ENCODE results near the gene CCDC188. TPM values are rescaled to one million over a fixed set of nuclear protein-coding genes. Genes with fewer than 3 reads are reported as not detected.
"Not testable (repeated sequence)": the region's sequence is repeated elsewhere in the genome, so short reads cannot be mapped to it uniquely, and the experiment has no call there.

The CCDC188 gene
- total RNA-seq, 1 experiment from 2014 or later = 0.69 TPM

- no peak for DNase-seq (ENCODE audit: low read depth)
These were observed 20.7 kb upstream of the CCDC188 start for GRCh38 chr22:20171288-20172140.

- no peak for DNase-seq (ENCODE audit: low read depth)
These were observed 19.3 kb upstream of the CCDC188 start for GRCh38 chr22:20170170-20170569.

DNA sequence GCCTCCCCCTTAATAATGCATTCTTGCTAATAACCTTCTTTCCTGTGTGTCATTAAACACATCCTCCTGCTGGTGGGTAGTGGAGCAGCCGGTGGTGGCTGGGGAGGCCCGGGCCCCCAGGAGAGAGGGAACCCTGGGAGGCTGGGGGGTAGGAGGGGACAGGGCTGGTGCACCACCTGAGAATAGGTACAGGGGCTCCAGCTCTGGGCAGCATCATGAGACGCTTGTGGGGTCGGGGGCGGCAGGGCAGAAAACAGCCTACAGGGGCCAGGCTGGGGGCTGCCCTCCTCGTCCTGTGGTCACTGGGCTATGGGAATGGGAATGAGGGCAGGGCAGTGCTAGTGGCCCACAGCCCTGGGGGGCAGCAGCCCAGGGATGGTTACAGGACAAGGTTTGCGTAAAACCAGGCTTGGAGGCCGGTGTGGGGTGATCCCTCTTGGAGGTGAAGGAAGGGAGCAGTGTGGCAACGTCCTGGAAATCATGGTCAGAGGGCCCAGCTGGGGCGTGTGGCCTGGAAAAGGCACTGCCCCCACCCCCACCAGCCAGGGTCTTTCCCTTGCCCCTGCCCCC lies 18.5 kb upstream of the CCDC188 start:
- DNase-seq (ENCODE audit: low read depth) = no peak

- DNase-seq (ENCODE audit: low read depth) = no peak
These were observed 16.9 kb upstream of the CCDC188 start for GRCh38 chr22:20167643-20168322.

- DNase-seq (ENCODE audit: low read depth) = no peak
These were observed 15.8 kb upstream of the CCDC188 start for GRCh38 chr22:20166703-20167102.

DNA sequence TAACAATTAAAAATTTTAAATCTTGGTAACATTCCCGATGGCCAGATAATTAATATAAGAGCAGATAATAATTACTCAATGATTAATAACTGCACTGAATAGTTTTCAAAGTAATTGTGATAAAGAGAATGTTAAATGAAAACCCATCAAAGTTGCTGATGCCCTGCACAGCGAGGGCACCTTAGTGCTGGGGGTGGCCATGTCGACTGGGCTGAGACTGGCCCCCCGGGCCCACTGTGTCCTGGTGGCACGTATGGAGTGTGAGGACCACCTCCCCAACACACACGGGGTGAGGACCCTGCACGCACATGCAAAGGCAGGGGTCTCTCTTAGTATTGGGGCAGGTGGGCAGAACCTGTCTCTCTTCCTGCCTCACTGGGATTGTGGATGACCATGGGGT lies 15.1 kb upstream of the CCDC188 start:
- DNase-seq (ENCODE audit: low read depth) = no peak

GRCh38 chr22:20165421-20165820 lies 14.6 kb upstream of the CCDC188 start:
- DNase-seq (ENCODE audit: low read depth) = no peak

DNA sequence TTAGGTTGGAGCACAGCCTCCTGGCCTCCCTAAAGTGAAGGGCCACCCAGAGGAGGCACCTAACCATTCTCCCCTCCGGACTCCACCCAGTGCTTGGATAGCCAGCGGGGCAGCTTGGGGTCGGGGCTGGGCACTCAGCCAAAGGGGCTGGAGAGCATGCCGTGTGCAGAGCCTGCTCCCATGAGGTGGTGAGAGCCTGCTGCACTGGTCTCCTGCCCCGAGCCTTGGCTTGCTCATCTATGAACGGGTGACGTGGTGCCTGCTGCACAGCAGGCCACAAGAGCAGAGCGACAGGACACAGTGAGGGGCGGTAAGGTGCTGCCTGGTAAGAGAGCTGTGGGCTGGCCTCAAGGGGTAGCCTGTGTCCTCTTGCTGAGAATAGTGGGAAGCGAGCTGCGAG lies 14.0 kb upstream of the CCDC188 start:
- no peak for DNase-seq (ENCODE audit: low read depth)

DNA sequence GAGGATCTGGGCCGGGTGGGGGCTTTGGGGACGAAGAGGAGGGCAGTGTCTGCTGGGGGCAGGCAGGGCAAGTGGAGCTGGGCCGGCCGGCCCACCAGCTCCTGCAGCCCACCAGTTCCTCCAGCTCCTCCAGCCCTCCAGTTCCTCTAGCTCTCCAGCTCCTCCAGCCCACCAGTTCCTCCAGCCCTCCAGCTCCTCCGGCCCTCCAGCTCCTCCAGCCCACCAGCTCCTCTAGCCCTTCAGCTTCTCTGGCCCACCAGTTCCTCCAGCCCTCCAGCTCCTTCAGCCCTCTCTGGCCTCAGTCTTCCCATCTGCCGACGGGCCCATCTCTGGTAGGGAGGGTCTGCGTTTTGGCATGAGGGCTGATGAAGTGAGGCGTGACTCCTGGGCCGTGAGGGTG lies 9.2 kb upstream of the CCDC188 start:
- no peak for DNase-seq (ENCODE audit: low read depth)

DNA sequence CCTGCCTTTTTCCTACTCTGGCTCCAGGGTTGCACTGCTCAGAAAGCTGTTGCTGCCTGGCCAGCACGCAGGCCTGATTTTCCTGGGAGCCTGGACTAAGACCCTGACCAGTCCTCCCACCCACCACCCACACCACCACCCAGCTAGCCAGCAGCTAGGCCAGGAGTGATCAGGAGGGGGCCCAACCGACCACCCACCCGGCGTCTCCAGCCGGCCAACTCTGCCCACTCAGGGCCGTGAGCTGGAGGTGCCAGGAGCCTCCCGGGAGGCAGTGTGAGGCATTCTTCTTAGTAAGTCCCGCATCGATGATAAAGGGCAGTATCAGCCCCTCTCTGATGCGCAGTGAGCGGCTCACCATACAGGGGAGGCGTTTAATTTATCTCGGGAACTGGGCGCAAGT lies 8.7 kb upstream of the CCDC188 start:
- DNase-seq (ENCODE audit: low read depth) = not testable (repeated sequence)

- DNase-seq (ENCODE audit: low read depth) = no peak
These were observed 8.2 kb upstream of the CCDC188 start for GRCh38 chr22:20159076-20159475.

DNA sequence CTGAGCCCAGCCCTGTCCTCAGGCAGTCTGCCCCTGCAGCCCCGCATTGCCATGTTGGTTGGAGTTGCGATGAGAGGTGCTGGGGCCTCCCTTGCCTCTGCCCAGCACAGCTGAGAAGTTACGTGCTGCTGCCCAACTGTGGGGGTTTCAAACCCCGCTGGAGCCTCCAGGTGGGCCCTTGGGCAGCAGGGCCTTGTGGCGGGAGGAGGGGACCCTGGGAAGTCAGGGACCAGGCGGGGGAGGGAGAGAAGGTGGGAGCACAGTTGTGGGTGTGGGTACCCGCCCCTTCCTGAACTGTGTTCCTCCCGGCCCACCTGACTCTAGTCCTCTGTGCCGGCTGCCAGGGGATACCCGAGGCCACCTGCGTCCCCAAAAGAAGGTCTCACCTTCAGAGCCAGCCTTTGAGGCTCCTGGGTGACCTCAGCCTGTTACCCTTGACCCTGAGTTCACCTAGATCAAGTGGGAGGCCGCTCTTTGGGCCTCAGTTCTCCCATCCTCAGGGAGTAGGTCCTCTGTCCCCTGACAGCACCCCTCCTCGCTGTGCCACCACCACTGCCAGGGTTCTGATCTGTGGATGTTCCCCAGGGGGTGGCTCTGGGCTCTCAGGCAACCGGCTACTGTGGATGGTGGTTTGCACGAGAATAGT lies 7.7 kb upstream of the CCDC188 start:
- no peak for DNase-seq (ENCODE audit: low read depth)

DNA sequence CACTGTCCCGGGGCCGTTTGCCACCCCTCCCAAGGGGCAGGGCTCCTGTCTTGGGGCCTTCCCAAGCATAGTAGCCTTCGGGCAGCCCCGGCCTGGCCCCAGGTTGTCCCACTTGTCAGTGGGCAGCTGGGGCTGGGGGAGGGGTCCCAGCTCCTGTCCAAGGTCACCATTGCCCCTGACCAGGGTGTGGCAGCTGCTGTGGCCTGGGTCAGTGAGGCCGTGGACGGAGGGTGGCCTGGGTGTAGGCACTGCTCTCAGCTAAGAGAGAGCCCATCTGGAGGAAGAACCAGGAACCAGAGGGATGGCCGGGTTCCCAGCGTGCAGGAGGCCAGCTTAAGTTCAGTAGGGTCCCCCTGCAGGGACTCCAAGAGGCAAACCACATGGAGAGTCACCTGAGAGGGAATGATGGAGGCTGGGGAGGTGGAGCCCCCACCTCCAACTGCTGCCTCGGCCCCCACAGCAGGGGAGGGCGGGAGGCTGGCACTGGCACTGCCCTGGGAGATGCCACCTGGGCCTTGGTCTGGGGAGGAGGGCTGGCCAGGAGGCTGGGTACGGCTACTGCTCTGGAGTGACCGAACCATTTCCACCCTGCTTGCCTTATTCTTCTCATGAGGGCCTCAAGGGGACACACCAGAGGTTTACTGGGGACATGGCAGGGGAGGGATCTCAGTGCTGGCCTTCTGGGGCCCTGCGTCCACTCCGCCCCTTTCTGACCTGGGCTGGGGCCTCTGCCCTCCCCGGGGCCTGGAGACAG lies 6.8 kb upstream of the CCDC188 start:
- DNase-seq (ENCODE audit: low read depth) = no peak

DNA sequence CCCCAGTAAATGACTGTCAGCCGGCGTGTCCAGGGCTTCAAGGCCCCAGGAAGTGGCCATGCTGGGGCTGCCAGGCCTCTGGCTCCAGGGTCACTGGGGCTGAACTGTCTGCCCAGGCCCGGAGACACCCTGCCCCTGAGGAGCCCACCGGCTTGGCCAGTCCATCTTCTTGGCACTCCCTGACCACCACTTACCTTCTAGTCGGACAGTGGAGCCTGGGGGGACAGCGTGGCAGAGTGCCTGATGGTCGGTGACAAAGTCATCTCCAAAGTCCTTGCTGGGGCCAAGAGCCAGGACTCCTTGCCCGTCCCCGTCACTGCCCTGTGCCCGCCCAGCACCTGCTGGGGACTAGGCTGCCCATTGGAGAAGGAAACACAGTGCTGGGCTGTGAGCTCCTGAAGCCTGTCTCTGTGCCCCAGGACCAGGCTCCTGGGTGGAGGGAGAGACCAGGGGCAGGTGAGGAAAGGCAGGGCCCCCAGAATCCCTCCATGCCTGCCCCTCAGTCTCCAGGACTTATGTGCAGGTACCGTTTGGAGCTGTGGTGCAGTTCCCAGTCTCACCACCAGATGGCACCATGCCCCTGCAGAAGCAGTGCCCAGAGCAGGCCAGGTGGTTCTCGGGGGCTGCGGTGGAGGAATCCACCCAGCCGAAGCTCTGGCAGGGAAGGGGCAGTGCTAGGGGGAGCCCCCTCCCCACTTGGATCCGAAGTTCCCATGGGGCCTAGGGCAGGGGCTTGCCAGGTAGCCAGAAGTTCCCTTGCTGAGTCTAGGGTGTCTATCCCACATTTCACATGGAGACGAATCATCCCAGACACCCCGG lies 6.0 kb upstream of the CCDC188 start:
- peak; percentile 48 for DNase-seq (ENCODE audit: low read depth)

DNA sequence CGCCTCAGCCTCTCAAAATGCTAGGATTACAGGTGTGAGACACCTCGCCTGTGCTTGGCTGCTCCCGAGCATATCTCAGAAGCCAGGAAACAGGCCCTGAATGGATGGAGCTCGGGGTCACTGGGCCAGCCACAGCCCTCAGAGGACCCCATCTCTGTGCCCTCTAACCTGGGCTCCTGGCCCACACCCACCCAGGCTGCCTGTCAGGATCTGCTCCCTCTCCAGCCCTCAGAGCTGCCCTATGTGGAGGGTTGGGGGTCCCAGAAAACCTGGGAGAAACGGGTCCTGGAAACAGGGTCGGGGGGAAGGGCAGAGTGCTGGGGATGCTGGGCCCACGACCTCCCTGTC lies 5.2 kb upstream of the CCDC188 start:
- no peak for DNase-seq (ENCODE audit: low read depth)

GRCh38 chr22:20155330-20156041 lies 4.6 kb upstream of the CCDC188 start:
- DNase-seq (ENCODE audit: low read depth) = peak; percentile 78

DNA sequence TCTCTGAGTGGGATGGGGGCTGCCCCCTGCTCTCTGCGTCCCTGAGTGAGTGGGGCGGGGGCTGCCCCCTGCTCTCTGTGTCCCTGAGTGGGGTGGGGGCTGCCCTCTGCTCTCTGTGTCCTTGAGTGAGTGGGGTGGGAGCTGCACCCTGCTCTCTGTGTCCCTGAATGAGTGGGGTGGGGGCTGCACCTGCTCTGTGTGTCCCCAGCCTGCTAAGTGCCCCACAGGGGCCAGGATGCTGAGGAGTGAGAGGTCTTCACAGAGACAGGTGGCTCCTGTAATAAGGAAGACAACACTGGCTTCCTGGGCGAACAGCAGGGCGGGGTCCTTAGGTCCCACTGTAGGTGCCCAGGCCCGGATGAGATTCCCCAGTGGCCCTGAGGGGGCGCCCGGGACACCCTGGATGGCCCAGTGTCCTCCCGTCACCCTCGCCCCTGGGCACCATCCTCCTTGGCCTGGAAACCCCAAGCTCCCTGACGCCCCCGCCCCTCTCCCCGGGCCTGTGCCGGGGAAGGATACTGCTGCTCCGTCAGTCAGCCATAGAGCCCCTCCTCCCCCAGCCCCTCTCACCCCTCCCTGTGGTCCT lies 3.8 kb upstream of the CCDC188 start:
- DNase-seq (ENCODE audit: low read depth) = no peak

DNA sequence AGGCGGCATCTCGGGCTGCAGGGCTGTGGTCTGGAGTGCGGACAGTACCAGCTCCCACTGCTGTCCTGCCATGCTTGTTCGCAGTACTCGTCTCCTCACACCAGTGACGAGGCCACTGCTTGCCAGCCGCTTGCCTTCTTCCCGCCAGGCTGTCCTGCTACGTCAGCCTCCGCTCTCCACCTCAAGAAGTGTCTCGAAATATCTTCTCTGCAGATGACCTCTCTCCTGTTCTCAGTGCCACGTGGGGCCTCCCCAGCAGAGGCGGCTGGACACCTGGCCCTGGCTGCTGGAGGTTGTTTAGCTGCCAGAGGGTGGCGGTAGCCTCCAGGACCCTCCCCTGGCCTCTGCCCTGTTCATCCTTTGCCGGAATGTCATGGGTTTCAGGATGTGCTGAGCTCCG lies 3.1 kb upstream of the CCDC188 start:
- DNase-seq (ENCODE audit: low read depth) = no peak

GRCh38 chr22:20152464-20152890 lies 1.6 kb upstream of the CCDC188 start:
- no peak for DNase-seq (ENCODE audit: low read depth)

GRCh38 chr22:20151276-20151588 lies 377 bp upstream of the CCDC188 start:
- no peak for DNase-seq (ENCODE audit: low read depth)
